BE2C (cell line): ENCODE data around the gene ALAS1.
A peak's percentile ranks its signal among the peaks of the same experiment; 100 is the strongest.

Experiments
- DNase-seq: peaks from one replicate; pipeline ENCODE4 v3.0.0-alpha.2; 2020
- H3K27me3 ChIP-seq: fragments of 250-450 bp; sonication (Bioruptor Pico); 2 replicates; pipeline ENCODE4 v1.5.1; 2020; ENCODE audit warnings: mild to moderate bottlenecking
- H3K36me3 ChIP-seq: fragments of 250-450 bp; sonication (Bioruptor Pico); 2 replicates; pipeline ENCODE4 v1.5.1; 2020; ENCODE audit warnings: mild to moderate bottlenecking
- H3K4me1 ChIP-seq: fragments of 250-450 bp; sonication (Bioruptor Pico); 2 replicates; pipeline ENCODE4 v1.5.1; 2020
- H3K4me3 ChIP-seq: 2 replicates; pipeline ENCODE4 v1.5.1; 2011; ENCODE audit warnings: low read depth, low read length
- H3K9me3 ChIP-seq: fragments of 250-450 bp; sonication (Bioruptor Pico); 2 replicates; pipeline ENCODE4 v1.5.1; 2020
- TF ChIP-seq, protein P1 (sequence below): IDR thresholded peaks from 2 replicates; pipeline ENCODE4 v1.5.1; 2012; ENCODE audit warnings: mild to moderate bottlenecking, low read depth, low read length

The ALAS1 gene

DNA sequence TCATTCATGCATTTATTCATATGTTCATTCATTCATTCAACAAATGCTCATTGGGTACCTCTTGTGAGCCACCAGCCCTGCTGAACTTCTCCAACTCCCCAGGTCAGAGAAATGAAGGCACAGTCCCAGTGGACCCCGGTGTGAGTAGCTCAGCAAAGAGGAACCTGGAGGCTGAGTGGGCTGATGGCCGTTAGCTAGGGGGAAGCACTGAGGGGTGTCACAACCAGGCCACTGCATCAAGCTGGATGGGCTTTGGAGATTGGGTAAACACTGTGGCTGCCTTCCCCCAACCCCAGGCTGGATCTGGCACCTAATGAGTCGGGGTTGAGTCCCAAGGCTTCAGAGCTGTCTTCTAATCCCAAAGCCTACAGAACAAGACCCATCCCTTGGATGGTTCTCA is 12.1 kb upstream of the ALAS1 start:
- H3K27me3 ChIP-seq: no peaks in the 10 kb centered on the region
- TF ChIP-seq, protein P1, sequence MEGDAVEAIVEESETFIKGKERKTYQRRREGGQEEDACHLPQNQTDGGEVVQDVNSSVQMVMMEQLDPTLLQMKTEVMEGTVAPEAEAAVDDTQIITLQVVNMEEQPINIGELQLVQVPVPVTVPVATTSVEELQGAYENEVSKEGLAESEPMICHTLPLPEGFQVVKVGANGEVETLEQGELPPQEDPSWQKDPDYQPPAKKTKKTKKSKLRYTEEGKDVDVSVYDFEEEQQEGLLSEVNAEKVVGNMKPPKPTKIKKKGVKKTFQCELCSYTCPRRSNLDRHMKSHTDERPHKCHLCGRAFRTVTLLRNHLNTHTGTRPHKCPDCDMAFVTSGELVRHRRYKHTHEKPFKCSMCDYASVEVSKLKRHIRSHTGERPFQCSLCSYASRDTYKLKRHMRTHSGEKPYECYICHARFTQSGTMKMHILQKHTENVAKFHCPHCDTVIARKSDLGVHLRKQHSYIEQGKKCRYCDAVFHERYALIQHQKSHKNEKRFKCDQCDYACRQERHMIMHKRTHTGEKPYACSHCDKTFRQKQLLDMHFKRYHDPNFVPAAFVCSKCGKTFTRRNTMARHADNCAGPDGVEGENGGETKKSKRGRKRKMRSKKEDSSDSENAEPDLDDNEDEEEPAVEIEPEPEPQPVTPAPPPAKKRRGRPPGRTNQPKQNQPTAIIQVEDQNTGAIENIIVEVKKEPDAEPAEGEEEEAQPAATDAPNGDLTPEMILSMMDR: no peak
- no peaks in the 10 kb centered on the region for H3K4me1 ChIP-seq
- H3K4me3 ChIP-seq: no peak overlapping the region
- no peaks in the 10 kb centered on the region for H3K9me3 ChIP-seq
- no peak for DNase-seq
- H3K36me3 ChIP-seq: no peaks in the 10 kb centered on the region

DNA sequence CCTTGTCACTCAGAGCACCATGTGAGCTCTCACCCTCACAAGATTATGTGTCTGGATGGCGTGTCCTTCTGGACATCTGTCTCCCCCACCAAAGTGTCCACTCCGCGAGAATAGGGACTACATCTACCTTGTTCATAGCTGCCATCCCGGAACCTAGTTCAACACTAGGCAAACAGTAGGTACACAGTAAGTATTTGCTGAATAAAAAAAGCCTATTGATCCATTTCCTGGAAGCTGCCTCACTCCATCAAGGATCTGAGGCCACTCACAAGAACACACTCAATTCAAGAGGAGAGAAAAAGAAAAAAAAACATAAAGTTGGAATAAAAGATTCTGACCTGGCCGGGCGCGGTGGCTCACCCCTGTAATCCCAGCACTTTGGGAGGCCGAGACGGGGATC is 11.2 kb upstream of the ALAS1 start:
- DNase-seq: no peak
- H3K27me3 ChIP-seq: no peaks in the 10 kb centered on the region
- no peaks in the 10 kb centered on the region for H3K4me1 ChIP-seq
- no peak overlapping the region for H3K4me3 ChIP-seq
- TF ChIP-seq, protein P1: no peak
- no peaks in the 10 kb centered on the region for H3K9me3 ChIP-seq
- H3K36me3 ChIP-seq: no peaks in the 10 kb centered on the region

DNA sequence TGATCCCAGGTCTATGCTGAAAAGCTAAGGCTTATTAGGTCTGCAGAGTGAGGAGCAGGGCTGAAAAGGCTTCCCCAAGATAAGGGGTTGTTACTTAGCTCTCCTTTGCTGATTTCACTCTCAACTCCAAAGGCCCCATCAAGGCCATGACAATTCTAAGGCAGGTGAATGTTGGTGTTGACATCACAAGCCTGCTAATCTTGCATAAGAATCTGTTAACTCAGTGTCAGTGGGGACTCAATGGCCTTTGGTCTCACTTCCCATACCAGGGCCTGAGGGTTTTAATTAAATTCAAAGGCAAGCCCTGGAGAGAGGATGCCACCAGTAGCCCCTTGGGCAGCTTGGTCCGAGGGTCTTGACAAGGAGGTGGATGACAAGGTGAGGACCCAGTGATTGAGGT is 9.4 kb upstream of the ALAS1 start:
- Histone ChIP-seq H3K9me3 (no peaks in the 10 kb centered on the region), H3K36me3 (no peaks in the 10 kb centered on the region), H3K27me3 (no peaks in the 10 kb centered on the region), H3K4me3 (no peak overlapping the region), H3K4me1 (no peaks in the 10 kb centered on the region)
- TF ChIP-seq, protein P1: no peak
- no peak for DNase-seq

DNA sequence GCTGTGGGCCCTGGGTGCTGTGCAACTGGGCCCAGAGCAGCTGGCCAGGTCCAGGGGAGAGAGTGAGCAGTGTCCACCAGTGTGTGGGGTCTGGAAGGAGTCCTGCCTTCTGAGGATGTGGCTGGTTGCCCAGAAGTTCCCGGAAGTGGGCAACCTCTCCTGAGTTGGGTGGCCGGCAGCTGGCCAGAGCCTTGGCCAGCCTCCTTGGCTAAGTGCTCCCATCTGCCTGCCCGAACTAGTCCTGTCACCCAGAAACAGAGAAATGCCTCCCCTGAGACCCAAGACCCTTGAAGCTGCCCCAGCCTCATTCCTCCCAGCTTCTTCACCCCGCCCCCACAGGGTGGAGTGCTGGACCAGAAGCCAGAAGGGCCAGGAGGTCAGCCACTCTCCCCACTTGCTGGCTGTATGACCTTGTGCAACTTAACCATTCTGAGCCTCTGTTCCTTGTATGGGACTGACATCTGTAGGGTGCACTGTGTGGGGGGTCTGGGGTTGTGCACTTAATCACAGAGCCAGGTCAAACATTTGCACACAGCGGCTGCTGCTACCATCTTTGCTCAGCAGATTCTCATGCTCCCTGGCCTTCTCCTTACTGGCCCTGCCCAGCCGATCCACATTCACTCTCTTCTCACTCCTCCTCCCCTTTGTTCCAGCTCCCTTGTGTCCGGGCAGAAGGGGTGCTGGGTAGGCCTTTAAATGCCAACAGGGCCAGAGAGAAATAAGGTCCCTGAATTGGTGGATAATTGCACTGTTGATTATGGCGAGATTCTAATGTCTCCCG is 7.5 kb upstream of the ALAS1 start:
- no peak overlapping the region for H3K4me3 ChIP-seq
- no peaks in the 10 kb centered on the region for H3K4me1 ChIP-seq
- no peak for DNase-seq
- H3K36me3 ChIP-seq: no peaks in the 10 kb centered on the region
- no peaks in the 10 kb centered on the region for H3K27me3 ChIP-seq
- TF ChIP-seq, protein P1: no peak
- no peaks in the 10 kb centered on the region for H3K9me3 ChIP-seq

DNA sequence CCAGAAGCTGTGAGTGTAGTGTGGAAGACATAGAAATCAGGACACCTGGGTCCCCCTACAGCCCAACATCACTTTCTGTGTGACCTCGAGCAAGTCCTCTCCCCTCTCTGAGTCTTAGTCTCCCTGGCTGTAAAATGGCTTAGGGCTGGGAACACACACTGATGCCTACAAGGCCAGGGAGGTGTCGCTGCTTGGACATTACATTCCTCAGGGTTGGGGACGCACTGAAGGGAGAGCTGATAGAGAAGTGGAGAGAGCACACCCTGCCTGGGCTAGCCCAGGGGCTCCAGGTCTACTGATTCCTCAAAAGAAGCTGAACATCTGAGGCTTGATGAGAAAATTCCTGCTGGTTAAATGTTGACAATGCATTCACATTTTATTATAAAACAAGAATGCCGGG is 6.3 kb upstream of the ALAS1 start:
- H3K9me3 ChIP-seq: no peaks in the 10 kb centered on the region
- H3K4me3 ChIP-seq: no peak overlapping the region
- no peaks in the 10 kb centered on the region for H3K36me3 ChIP-seq
- TF ChIP-seq, protein P1: no peak
- no peak for DNase-seq
- no peaks in the 10 kb centered on the region for H3K27me3 ChIP-seq
- H3K4me1 ChIP-seq: no peaks in the 10 kb centered on the region

DNA sequence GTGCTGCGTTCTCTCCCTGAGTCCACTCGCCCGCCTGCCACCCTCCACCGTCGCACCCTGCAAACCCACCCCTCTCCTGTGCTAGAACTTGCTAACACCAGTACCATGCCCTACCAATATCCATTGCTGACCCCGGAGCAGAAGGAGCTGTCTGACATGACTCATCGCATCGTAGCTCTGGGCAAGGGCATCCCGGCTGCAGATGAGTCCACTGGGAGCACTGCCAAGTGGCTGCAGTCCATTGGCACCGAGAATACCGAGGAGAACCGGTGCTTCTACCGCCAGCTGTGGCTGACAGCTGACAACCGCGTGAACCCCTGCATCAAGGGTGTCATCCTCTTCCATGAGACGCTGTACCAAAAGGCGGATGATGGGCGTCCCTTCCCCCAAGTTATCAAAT is 4.9 kb upstream of the ALAS1 start:
- H3K36me3 ChIP-seq: no peaks in the 10 kb centered on the region
- H3K4me3 ChIP-seq: no peak overlapping the region
- DNase-seq: peak; percentile 19
- H3K4me1 ChIP-seq: peaks cover 6% of the 10 kb centered on the region; the same call in 1 of the 2 replicates
- TF ChIP-seq, protein P1: no peak
- H3K27me3 ChIP-seq: no peaks in the 10 kb centered on the region
- H3K9me3 ChIP-seq: no peaks in the 10 kb centered on the region
